NCI-H1417 treated with DMSO at 0.1 percent for 48 hours (cell line): ENCODE results near the gene CAMTA1.
"Not testable (repeated sequence)": the region's sequence is repeated elsewhere in the genome, so short reads cannot be mapped to it uniquely, and the experiment has no call there.

ENCODE experiments used
- DNase-seq: peaks from one replicate; lab custom pipeline; 2025; lab: John Stamatoyannopoulos, UW

The CAMTA1 gene

GRCh38 chr1:7303554-7304317 lies 518.5 kb downstream of the CAMTA1 start:
- DNase-seq = no peak

- DNase-seq = peak; percentile 2
Measured at GRCh38 chr1:7313081-7313546, 527.9 kb downstream of the CAMTA1 start.

GRCh38 chr1:7313826-7314225 lies 528.6 kb downstream of the CAMTA1 start:
- no peak for DNase-seq

- DNase-seq = no peak
Measured at GRCh38 chr1:7315316-7315715, 530.1 kb downstream of the CAMTA1 start.

GRCh38 chr1:7315946-7316345 lies 530.7 kb downstream of the CAMTA1 start:
- DNase-seq = no peak

- DNase-seq = no peak
Measured at GRCh38 chr1:7317888-7318287, 532.6 kb downstream of the CAMTA1 start.

- DNase-seq = no peak
Measured at GRCh38 chr1:7319196-7319595, 533.9 kb downstream of the CAMTA1 start.

- no peak for DNase-seq
Measured at GRCh38 chr1:7320661-7321060, 535.4 kb downstream of the CAMTA1 start.

GRCh38 chr1:7322283-7322785 lies 537.1 kb downstream of the CAMTA1 start:
- DNase-seq = no peak

GRCh38 chr1:7322912-7323311 lies 537.7 kb downstream of the CAMTA1 start:
- no peak for DNase-seq

GRCh38 chr1:7325254-7325653 lies 540.0 kb downstream of the CAMTA1 start:
- DNase-seq = no peak

GRCh38 chr1:7326366-7326765 lies 541.1 kb downstream of the CAMTA1 start:
- DNase-seq = no peak

- no peak for DNase-seq
Measured at GRCh38 chr1:7327849-7328248, 542.6 kb downstream of the CAMTA1 start.

- DNase-seq = no peak
Measured at GRCh38 chr1:7329868-7330615, 544.8 kb downstream of the CAMTA1 start.

- DNase-seq = not testable (repeated sequence)
Measured at GRCh38 chr1:7330726-7331125, 545.5 kb downstream of the CAMTA1 start.

GRCh38 chr1:7331926-7332535 lies 546.8 kb downstream of the CAMTA1 start:
- DNase-seq = no peak

GRCh38 chr1:7333094-7333493 lies 547.8 kb downstream of the CAMTA1 start:
- DNase-seq = no peak

- no peak for DNase-seq
Measured at GRCh38 chr1:7333620-7334019, 548.4 kb downstream of the CAMTA1 start.

- DNase-seq = peak; percentile 37
Measured at GRCh38 chr1:7334475-7335035, 549.3 kb downstream of the CAMTA1 start.

- no peak for DNase-seq
Measured at GRCh38 chr1:7335224-7335879, 550.1 kb downstream of the CAMTA1 start.

- no peak for DNase-seq
Measured at GRCh38 chr1:7338439-7338838, 553.2 kb downstream of the CAMTA1 start.

GRCh38 chr1:7339014-7339413 lies 553.8 kb downstream of the CAMTA1 start:
- no peak for DNase-seq
